Lower lobe of right lung (tissue), 2 donors: ENCODE results near the gene JAML. TPM values are rescaled to one million over a fixed set of nuclear protein-coding genes. Genes with fewer than 3 reads are reported as not detected.
A peak's percentile ranks its signal among the peaks of the same experiment; 100 is the strongest.

Source experiments
- ATAC-seq, 2 donors: fragments of 200-7000 bp; cut with Tn5 transposase; one replicate each; pipeline ENCODE4 v1.9.1; 2020 to 2022; ENCODE audit warnings: mild to moderate bottlenecking in 2 of 2, moderate library complexity in 2 of 2
- DNase-seq: peaks from one replicate; pipeline ENCODE4 v3.0.0-alpha.2; 2020
- H3K27ac ChIP-seq: fragments of 200-600 bp; one replicate; pipeline ENCODE4 v1.8.0; 2022
- H3K27me3 ChIP-seq: fragments of 200-600 bp; one replicate; pipeline ENCODE4 v1.8.0; 2022; ENCODE audit warnings: low read depth
- H3K36me3 ChIP-seq: fragments of 200-600 bp; one replicate; pipeline ENCODE4 v1.8.0; 2022; ENCODE audit warnings: mild to moderate bottlenecking
- H3K4me1 ChIP-seq: fragments of 200-600 bp; one replicate; pipeline ENCODE4 v1.8.0; 2022
- H3K4me3 ChIP-seq: fragments of 200-600 bp; one replicate; pipeline ENCODE4 v1.8.0; 2022; ENCODE audit warnings: mild to moderate bottlenecking
- H3K9me3 ChIP-seq: fragments of 200-600 bp; one replicate; pipeline ENCODE4 v1.8.0; 2022
- CTCF ChIP-seq: fragments of 200-600 bp; IDR thresholded peaks from one replicate; pipeline ENCODE4 v1.8.0; 2022; ENCODE audit warnings: antibody characterized with exemption, mild to moderate bottlenecking
- intact Hi-C: fragments of 100-400 bp; cut with DNase I; formaldehyde crosslinking; loops from one replicate; pipeline ENCODE4 v1.11.0; 2022
- total RNA-seq: library from RNA; stranded (reverse); fragmentation: NEBNext Ultra II Directional; extraction: Animal tissue kit (Norgen Biotek cat#: 25700); gene quantifications from one replicate; pipeline ENCODE4 v1.2.1, GENCODE V29; 2021
- donor health status: DM: no; HTN: yes; CAD: no; lungs with severe emphysema.

The JAML gene
- total RNA-seq, 1 donor from 2014 or later: 163 TPM

- Histone ChIP-seq H3K27me3 (no peaks in the 10 kb centered on the region), H3K27ac (peak overlapping the region; percentile 56), H3K4me1 (peaks cover 56% of the 10 kb centered on the region), H3K9me3 (no peaks in the 10 kb centered on the region), H3K4me3 (no peak overlapping the region), H3K36me3 (no peaks in the 10 kb centered on the region)
- ATAC-seq: peak; percentile 77 to 83
- TF ChIP-seq CTCF: no peak
- intact Hi-C loops: no loop called here
- peak; percentile 56 for DNase-seq
These were observed 12.6 kb downstream of the JAML start for GRCh38 chr11:118212131-118212725.

- peaks cover 55% of the 10 kb centered on the region for H3K4me1 ChIP-seq
- intact Hi-C loops: no loop called here
- H3K9me3 ChIP-seq: no peaks in the 10 kb centered on the region
- DNase-seq (no peak), ATAC-seq (peak in 1 of 2 donors; percentile 21)
- TF ChIP-seq CTCF: no peak
- H3K27ac ChIP-seq: no peak overlapping the region
- H3K36me3 ChIP-seq: no peaks in the 10 kb centered on the region
- H3K4me3 ChIP-seq: no peak overlapping the region
- no peaks in the 10 kb centered on the region for H3K27me3 ChIP-seq
These were observed 13.8 kb downstream of the JAML start for GRCh38 chr11:118211006-118211405.

GRCh38 chr11:118210323-118210722 lies 14.5 kb downstream of the JAML start:
- DNase-seq: no peak
- Histone ChIP-seq H3K4me3 (no peak overlapping the region), H3K36me3 (peaks cover 1% of the 10 kb centered on the region), H3K27ac (no peak overlapping the region), H3K27me3 (no peaks in the 10 kb centered on the region), H3K4me1 (peaks cover 54% of the 10 kb centered on the region), H3K9me3 (no peaks in the 10 kb centered on the region)
- no peak for TF ChIP-seq CTCF
- intact Hi-C loops: no loop called here
- no peak for ATAC-seq

- H3K36me3 ChIP-seq: peaks cover 7% of the 10 kb centered on the region
- TF ChIP-seq CTCF: no peak
- no peak overlapping the region for H3K4me3 ChIP-seq
- ATAC-seq: no peak
- H3K9me3 ChIP-seq: no peaks in the 10 kb centered on the region
- H3K4me1 ChIP-seq: peaks cover 54% of the 10 kb centered on the region
- H3K27me3 ChIP-seq: no peaks in the 10 kb centered on the region
- H3K27ac ChIP-seq: no peak overlapping the region
- DNase-seq: no peak
- intact Hi-C loops: no loop called here
These were observed 15.8 kb downstream of the JAML start for GRCh38 chr11:118209033-118209432.

- no peaks in the 10 kb centered on the region for H3K9me3 ChIP-seq
- H3K4me3 ChIP-seq: no peak overlapping the region
- H3K4me1 ChIP-seq: peaks cover 34% of the 10 kb centered on the region
- H3K36me3 ChIP-seq: peaks cover 17% of the 10 kb centered on the region
- no peak overlapping the region for H3K27ac ChIP-seq
- DNase-seq (no peak), ATAC-seq (no peak)
- intact Hi-C loops: no loop called here
- no peaks in the 10 kb centered on the region for H3K27me3 ChIP-seq
- no peak for TF ChIP-seq CTCF
These were observed 17.7 kb downstream of the JAML start for GRCh38 chr11:118207079-118207478.
